ENCODE results near the gene SNX25. TPM values are rescaled to one million over a fixed set of nuclear protein-coding genes. Genes with fewer than 3 reads are reported as not detected.
"Not testable (repeated sequence)": the region's sequence is repeated elsewhere in the genome, so short reads cannot be mapped to it uniquely, and the experiment has no call there.

The SNX25 gene
- total RNA-seq, 4 donors from 2014 or later = 5.5 to 18.9 (median 7.5) TPM

GRCh38 chr4:185190306-185190856 lies 19.0 kb upstream of the SNX25 start:
- TF ChIP-seq, protein P1, sequence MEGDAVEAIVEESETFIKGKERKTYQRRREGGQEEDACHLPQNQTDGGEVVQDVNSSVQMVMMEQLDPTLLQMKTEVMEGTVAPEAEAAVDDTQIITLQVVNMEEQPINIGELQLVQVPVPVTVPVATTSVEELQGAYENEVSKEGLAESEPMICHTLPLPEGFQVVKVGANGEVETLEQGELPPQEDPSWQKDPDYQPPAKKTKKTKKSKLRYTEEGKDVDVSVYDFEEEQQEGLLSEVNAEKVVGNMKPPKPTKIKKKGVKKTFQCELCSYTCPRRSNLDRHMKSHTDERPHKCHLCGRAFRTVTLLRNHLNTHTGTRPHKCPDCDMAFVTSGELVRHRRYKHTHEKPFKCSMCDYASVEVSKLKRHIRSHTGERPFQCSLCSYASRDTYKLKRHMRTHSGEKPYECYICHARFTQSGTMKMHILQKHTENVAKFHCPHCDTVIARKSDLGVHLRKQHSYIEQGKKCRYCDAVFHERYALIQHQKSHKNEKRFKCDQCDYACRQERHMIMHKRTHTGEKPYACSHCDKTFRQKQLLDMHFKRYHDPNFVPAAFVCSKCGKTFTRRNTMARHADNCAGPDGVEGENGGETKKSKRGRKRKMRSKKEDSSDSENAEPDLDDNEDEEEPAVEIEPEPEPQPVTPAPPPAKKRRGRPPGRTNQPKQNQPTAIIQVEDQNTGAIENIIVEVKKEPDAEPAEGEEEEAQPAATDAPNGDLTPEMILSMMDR (IDR thresholded peaks at IDR 0.05) = no peak
- TF ChIP-seq POLR2A (IDR thresholded peaks at IDR 0.05) = no peak
- Histone ChIP-seq H3K36me3 (peaks cover 0 to 48% (median 0%) of the 10 kb centered on the region in 3 donors), H3K4me3 (no peak overlapping the region), H3K27ac (no peak overlapping the region), H3K9me3 (no peaks in the 10 kb centered on the region), H3K27me3 (no peaks in the 10 kb centered on the region), H3K4me1 (peaks cover 0 to 13% (median 0%) of the 10 kb centered on the region in 3 donors)
- intact Hi-C loops (cut with DNase I) = no loop called here
- no peak for DNase-seq
- 80 to 92% methylated on average over 6 of the region's 6 CpGs for WGBS, 2 donors

GRCh38 chr4:185192059-185192458 lies 17.3 kb upstream of the SNX25 start:
- no peak for DNase-seq
- no peaks in the 10 kb centered on the region for H3K27me3 ChIP-seq
- TF ChIP-seq POLR2A (IDR thresholded peaks at IDR 0.05) = no peak
- TF ChIP-seq, protein P1 (IDR thresholded peaks at IDR 0.05) = no peak
- peaks cover 0 to 53% (median 0%) of the 10 kb centered on the region in 3 donors for H3K36me3 ChIP-seq
- intact Hi-C loops (cut with DNase I) = no loop called here
- H3K27ac ChIP-seq = no peak overlapping the region
- H3K9me3 ChIP-seq = no peaks in the 10 kb centered on the region
- 53 to 63% methylated on average over 1 of the region's 1 CpG for WGBS, 2 donors
- H3K4me1 ChIP-seq = peaks cover 0 to 13% (median 0%) of the 10 kb centered on the region in 3 donors
- no peak overlapping the region for H3K4me3 ChIP-seq

- H3K36me3 ChIP-seq = peaks cover 0 to 35% (median 0%) of the 10 kb centered on the region in 3 donors
- intact Hi-C loops (cut with DNase I) = no loop called here
- H3K9me3 ChIP-seq = no peaks in the 10 kb centered on the region
- peaks cover 0 to 7% (median 0%) of the 10 kb centered on the region in 3 donors for H3K4me1 ChIP-seq
- WGBS, 2 donors = 62 to 73% methylated on average over 9 of the region's 9 CpGs
- no peak for TF ChIP-seq POLR2A (IDR thresholded peaks at IDR 0.05)
- TF ChIP-seq, protein P1 (IDR thresholded peaks at IDR 0.05) = no peak
- no peaks in the 10 kb centered on the region for H3K27me3 ChIP-seq
- DNase-seq = no peak
- no peak overlapping the region for H3K4me3 ChIP-seq
- no peak overlapping the region for H3K27ac ChIP-seq
Measured at GRCh38 chr4:185194924-185195888, 14.2 kb upstream of the SNX25 start.

GRCh38 chr4:185196437-185196836 lies 13.0 kb upstream of the SNX25 start:
- no peak overlapping the region for H3K4me3 ChIP-seq
- H3K36me3 ChIP-seq = peaks cover 0 to 26% (median 0%) of the 10 kb centered on the region in 3 donors
- WGBS, 2 donors = 89 to 98% methylated on average over 2 of the region's 2 CpGs
- H3K27ac ChIP-seq = no peak overlapping the region
- H3K27me3 ChIP-seq = no peaks in the 10 kb centered on the region
- no peaks in the 10 kb centered on the region for H3K9me3 ChIP-seq
- TF ChIP-seq POLR2A (IDR thresholded peaks at IDR 0.05) = no peak
- TF ChIP-seq, protein P1 (IDR thresholded peaks at IDR 0.05) = no peak
- intact Hi-C loops (cut with DNase I) = no loop called here
- peaks cover 0 to 7% (median 0%) of the 10 kb centered on the region in 3 donors for H3K4me1 ChIP-seq
- no peak for DNase-seq

DNA sequence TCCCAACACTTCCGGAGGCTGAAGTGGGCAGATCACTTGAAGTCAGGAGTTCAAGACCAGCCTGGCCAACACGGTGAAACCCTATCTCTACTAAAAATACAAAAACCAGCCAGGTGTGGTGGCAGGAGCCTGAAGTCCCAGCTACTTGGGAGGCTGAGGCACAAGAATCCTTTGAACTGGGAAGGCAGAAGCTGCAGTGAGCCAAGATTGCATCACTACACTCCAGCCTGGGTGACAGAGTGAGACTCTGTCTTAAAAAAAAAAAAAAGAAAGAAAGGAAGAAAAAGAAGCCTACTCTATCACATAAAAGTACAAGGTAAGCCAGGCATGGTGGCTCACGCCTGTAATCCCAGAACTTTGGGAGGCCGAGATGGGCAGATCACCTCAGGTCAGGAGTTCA lies 11.2 kb upstream of the SNX25 start:
- H3K4me3 ChIP-seq; H3K9me3 ChIP-seq; H3K27ac ChIP-seq; H3K27me3 ChIP-seq; intact Hi-C loops (cut with DNase I); DNase-seq: not testable (repeated sequence)
- peaks cover 0 to 26% (median 0%) of the 10 kb centered on the region in 3 donors for H3K36me3 ChIP-seq
- WGBS, 2 donors = 92 to 100% methylated on average over 4 of the region's 4 CpGs
- H3K4me1 ChIP-seq = peaks cover 9 to 25% (median 12%) of the 10 kb centered on the region in 3 donors

All from esophagus squamous epithelium (tissue), 5 donors.